GM18520 (cell line): ENCODE results near the gene VPS18.

Experiments used
- ATAC-seq: cut with Tn5 transposase; IDR thresholded peaks from one replicate; pipeline ENCODE4 v1.9.1; 2021; ENCODE audit not compliant: unreplicated experiment

The VPS18 gene

DNA sequence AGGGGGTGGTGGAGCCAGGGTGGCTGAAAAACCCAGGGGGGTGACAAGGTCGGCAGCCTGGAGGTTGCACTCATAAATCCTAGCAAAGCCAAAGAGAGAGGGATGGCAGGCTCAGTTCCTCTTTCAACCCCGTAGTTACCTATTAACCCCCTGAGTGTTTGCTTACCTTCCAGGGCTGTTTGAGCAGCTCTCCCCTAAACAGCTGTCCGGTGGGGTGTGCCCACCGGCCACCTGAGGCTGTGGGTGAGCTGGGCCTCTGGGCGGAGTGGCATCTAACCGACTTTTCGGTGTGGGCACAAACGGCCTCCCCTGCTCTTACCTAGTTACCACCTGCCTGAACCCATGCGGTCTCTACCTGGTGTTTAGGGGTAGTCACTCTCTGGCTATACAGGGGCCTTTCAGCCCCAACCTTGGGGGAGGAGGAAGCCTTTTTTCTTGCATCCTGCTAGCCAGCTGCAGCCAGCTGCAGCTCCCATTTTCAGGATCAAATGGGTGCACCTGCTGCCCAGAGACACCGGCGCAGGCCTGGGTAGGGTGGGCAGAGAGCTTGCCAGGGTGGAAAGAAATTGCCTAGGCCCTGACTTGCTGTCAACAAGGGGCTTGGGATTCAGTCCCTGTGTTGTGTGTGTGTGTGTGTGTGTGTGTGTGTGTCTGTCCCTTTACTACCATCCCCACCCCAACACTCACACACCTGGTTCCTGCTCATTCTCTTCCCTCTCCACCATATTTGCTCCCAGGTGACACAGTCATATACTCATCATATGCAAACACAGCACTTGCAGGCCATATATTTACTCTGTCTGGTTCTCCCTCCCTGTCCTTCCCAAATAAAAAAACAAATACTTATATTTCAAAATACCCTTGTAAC, 38.6 kb downstream of the VPS18 start:
- no peak for ATAC-seq

DNA sequence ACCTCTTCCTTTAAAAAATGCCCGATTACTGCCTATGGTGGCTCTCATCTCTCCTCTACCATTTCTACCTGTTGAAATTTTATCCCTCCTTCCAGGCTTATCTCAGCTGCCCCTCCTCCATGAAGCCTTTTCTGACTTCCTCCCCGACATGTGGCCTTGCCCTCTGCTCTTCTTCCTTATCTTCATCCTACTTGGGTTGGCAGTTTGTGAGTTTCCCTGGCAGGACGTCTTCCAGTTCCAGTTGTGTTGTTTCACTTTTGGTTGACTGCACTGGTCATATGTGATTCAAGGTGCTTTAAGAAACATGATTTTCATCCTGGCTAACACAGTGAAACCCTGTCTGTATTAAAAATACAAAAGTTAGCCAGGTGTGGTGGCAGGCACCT, 39.3 kb downstream of the VPS18 start:
- ATAC-seq, result no peak

DNA sequence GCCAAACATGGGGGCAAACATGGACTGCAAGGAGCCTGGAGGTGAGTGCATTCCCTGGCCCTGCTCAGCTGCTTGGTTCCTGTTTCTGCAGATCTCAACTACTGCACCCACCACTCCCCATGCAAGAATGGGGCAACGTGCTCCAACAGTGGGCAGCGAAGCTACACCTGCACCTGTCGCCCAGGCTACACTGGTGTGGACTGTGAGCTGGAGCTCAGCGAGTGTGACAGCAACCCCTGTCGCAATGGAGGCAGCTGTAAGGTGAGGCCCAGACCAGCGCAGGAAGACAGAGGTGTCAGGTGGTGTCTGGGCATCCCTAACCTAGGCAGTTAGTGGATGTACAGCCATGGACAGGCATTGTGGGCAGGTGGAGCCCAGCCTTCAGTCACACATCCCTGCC, 40.2 kb downstream of the VPS18 start:
- no peak for ATAC-seq

GRCh38 chr15:40936234-40936708, 42.0 kb downstream of the VPS18 start:
- no peak for ATAC-seq

GRCh38 chr15:40936709-40937666, 42.7 kb downstream of the VPS18 start:
- no peak for ATAC-seq

DNA sequence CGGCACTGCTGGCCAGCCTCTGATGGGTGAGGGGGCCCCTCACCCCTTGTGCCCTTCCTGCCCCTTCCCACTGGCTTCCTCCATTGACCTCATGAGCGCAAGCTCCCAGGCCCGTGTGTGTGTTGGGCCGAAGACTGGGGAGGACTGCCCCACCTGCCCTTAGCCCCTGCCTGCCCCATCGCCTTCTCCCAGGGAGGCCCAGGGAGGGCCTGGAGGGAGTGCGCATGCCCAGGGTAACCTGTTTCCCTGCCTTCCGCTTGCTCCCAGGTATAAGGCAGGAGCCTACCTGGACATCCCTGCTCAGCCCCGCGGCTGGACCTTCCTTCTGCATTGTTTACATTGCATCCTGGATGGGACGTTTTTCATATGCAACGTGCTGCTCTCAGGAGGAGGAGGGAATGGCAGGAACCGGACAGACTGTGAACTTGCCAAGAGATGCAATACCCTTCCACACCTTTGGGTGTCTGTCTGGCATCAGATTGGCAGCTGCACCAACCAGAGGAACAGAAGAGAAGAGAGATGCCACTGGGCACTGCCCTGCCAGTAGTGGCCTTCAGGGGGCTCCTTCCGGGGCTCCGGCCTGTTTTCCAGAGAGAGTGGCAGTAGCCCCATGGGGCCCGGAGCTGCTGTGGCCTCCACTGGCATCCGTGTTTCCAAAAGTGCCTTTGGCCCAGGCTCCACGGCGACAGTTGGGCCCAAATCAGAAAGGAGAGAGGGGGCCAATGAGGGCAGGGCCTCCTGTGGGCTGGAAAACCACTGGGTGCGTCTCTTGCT, 43.7 kb downstream of the VPS18 start:
- ATAC-seq, result no peak

GRCh38 chr15:40938536-40938870, 44.3 kb downstream of the VPS18 start:
- no peak for ATAC-seq

DNA sequence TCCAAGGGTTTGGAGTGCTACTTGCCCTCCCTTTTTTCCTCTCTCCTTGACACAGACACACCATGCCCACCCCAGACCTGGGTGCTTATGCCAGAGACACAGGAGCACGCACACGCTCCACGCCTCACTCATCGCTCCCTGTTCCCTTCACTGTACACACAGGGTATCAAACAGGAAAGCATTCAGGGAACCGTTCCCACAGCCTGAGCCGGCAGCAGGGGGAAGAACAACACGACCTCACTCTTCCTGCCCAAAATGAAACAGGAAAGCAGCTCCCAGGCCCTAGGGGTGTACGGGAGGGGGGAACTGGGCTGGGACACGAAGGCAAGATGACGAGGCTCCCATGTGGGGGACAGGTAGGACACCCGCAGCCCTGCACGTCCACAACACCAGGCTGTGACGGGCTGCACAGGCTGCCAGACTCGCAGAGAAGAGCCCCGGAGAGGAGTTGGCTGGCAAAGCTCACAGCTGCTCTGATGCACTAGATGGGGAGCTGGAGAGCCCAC, 46.1 kb downstream of the VPS18 start:
- no peak for ATAC-seq

DNA sequence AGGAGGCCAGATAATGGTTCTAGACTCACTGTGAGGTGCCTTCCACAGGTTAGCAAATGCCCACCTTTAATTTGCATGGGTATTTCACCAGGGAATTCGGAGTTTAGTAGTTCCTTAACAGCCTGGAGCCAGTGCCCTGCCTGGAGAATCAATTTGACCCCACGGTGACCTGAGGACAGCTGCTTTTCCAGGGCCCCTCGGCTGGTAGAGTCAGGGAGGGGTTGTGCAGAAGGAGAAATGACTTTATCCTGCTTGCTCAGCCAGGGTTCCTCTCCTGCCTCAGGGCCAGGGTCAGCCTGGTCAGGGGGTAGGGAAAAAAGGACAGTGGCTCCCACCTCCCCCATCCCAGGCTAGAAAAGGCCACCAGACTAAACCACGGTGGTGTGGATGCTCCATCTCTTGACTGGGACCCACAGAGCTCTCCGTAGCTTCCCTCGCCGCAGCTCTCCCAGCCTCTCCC, 46.8 kb downstream of the VPS18 start:
- ATAC-seq, result no peak

GRCh38 chr15:40941528-40942336, 47.5 kb downstream of the VPS18 start:
- ATAC-seq, result peak; percentile 64

DNA sequence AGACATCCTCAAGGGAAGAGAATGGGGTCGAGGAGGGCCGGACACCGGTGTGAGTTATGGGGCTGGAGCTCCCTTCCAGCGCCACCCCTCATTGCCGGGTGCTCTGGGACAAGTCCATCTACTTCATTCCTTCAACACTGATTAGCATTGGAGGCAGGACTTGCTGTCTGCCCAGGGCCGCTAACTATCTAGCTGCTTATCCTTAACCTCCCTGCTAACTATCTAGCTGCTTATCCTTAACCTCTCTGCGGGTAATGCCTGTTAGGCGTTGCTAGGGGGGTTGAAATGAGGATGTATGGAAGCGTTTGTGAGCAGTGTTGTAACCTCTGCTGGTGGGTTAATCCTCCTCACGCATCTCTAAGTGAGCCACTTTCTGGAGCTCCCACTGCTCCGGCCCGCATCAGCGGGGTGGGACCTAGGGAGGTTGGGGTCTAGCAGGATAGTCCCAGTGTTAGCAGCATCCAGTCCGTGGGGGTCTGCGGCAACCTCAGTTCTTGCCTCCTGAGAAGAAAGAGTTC, 48.1 kb downstream of the VPS18 start:
- no peak for ATAC-seq

DNA sequence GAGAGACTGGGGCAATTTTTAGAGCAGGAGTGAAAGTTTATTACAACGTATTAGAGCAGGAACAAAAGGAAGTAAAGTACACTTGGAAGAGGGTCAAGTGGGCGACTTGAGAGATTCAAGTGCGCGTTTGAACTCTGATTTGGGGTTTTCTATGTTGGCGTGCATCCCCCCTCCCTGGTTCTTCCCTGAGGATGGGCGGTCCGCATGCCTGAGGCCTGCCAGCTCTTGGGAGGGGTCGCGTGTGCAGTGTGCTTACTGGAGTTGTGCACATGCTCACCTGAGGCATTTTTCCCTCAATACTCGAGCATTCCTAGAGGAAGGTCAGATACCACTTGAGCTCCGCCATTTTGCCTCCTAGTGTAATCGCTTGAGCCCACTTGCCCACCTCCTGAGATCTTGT, 48.6 kb downstream of the VPS18 start:
- ATAC-seq, result no peak

DNA sequence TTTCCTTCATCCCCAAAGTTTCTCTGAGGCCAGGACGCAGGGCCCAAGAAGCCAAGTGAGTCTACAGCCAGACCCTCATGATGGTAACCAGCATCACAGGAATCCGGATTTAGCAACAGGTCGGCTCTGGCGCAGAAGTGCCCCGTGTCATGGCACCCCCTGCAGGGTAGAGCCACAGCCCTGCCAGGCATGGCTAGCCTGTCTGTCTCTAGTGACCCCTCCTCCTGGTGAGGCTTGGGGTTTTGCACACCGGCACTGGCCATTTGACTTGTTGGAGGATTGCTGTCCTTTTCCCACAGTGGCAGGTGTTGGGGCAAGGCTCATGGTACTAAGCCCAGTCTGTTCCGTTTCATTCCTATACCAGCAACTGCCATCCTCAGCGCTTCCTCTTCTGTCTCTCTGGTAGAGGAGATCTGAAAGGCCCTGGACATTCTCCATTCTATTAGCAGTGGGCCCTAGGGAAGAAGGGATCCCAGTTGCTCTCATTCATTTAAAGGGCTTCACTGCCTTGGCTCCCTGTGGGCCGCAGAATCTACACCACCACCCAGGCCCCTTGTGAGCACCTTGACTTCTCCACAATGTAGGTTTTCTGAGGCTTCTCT, 49.6 kb downstream of the VPS18 start:
- ATAC-seq, result no peak

DNA sequence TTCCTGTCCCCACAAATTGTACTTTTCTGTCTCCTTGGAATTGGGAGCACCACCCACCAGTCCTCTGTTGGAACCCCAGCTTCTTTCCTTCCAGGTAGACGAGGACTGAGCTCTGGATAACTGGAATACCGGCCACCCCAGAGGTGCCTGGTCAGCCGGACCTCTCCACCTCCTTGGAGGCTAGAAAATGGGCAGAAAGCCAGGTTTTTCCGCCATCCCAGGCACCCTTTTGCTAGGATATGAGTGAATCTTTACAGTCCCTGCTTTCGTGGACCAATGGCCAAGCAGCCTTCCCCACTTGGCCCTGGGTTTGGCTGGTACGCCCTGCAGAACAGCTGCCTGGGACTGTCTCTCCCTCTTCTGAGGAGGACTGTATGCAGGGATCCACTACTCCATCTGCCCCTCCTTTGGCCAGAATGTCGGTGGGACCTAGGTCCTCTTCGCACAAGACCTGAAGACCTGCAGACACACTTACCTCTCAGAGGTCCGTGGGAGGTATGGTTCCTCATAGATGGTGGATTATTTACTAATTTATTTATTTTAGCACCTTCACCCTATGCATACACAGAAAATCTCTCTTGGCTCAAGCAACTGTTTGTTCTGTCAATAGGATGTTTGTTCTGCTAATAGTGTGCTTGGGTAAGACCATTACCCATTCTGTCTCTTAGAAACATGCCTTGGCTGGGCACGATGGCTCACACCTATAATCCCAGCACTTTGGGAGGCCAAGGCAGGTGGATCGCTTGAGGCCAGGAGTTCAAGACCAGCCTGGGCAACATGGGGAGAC, 50.5 kb downstream of the VPS18 start:
- ATAC-seq, result no peak

DNA sequence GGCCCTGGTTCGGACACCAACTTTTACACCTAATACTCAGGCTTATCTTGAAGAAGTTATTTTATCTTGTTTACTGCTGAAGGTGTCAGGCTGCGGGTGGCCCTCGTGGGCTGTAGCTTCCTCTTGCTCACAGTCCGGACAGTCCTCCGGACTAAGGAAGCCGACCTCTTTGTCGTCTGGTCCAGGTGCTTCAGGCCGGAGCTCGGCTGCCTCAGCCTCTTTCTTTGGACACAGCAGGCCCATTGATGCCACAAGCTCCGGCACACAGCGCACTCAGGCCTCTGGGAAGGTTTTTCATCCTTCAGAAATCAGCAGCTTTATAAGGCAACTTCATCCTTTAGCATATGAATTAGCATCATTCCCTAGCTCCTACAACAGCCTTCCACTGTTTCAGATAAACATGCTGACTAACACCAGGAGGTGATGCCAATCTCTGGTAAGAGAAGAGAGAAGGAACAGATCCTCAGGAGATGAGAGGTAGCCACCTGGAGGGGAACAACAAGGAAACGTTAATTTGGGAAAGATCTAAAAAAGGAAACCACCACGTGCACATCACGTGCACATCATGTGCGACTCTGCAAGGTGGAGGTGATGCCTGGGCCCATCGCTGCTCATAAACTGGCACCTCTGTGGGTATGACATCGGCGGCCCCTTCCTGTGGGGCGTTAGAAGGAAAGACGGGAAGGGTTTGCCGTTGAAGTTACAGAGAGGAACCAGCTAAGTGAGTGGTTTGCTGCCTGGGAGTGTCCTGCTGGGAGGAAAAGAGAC, 54.6 kb downstream of the VPS18 start:
- no peak for ATAC-seq

DNA sequence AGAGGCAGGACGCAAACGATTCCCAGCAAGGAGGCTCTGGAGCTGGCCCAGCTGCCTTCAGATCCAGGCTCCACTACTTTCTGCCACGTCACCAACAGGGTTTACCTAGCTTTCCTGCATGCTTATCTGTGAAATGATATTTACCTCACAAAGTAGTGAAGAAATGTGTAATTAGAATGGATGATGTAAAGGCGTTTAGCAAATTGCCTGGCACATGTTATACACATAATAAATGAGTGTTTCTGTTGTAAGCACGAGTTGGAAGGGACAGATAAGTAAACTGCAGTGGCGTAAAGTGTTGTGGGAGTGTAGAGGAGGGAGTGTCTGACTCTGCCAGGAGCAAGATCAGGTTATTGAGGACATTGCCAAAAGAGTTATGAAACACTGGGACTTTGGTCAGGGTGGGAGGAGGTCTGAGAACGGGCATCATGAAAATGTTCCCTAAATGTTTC, 55.5 kb downstream of the VPS18 start:
- no peak for ATAC-seq

DNA sequence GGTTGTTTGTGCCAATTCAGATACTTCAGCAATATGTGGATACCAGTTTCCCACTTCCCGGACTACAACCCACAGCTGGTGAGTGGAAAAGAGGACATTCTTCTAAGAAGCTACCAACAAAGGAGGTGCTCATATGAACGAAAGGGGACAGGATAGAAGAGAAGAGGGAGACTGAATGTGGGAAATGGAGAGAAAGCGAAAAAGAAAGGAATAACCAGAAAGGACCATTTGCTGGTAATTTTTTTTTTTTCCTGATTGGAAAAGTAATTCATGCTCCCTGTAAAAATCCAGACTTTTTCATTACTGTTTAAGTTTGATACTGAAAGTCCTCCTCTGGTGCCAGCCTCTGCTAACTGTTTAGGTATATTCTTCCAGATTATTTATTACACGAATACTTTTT, 57.5 kb downstream of the VPS18 start:
- ATAC-seq, result no peak
